Transverse colon (tissue), 4 donors: ENCODE measurements around the gene SYNE2. TPM values are rescaled to one million over a fixed set of nuclear protein-coding genes. Genes with fewer than 3 reads are reported as not detected.
"Not testable (repeated sequence)": the region's sequence is repeated elsewhere in the genome, so short reads cannot be mapped to it uniquely, and the experiment has no call there.

Experiments
- DNase-seq: peaks from one replicate; pipeline ENCODE4 v3.0.0-alpha.2; 2019
- H3K27ac ChIP-seq, 4 donors: fragments of 200-600 bp; sonication (generic); 2 replicates each; pipeline ENCODE4 v1.5.1; 2016 to 2018; ENCODE audit warnings: inconsistent platforms in 4 of 4
- H3K27me3 ChIP-seq: fragments of 200-600 bp; sonication (generic); 2 replicates; pipeline ENCODE4 v1.5.1; 2017; ENCODE audit warnings: inconsistent platforms
- H3K36me3 ChIP-seq, 4 donors: fragments of 200-600 bp; sonication (generic); 2 replicates each; pipeline ENCODE4 v1.5.1; 2017 to 2019; ENCODE audit warnings: inconsistent platforms in 4 of 4
- H3K4me1 ChIP-seq, 4 donors: fragments of 200-600 bp; sonication (generic); 2 replicates each; pipeline ENCODE4 v1.5.1; 2017 to 2020; ENCODE audit warnings: inconsistent platforms in 4 of 4
- H3K4me3 ChIP-seq, 4 donors: fragments of 200-600 bp; sonication (generic); 1 replicate in 1 of 4; 2 replicates in 3 of 4; pipeline versions ENCODE4 v1.5.1 to v1.6.1; 2017 to 2019; ENCODE audit warnings: inconsistent platforms in 4 of 4
- H3K9me3 ChIP-seq, 2 donors: fragments of 200-600 bp; sonication (generic); 2 replicates each; pipeline ENCODE4 v1.5.1; 2017 to 2019; ENCODE audit warnings: inconsistent platforms in 2 of 2
- CTCF ChIP-seq, 5 experiments: fragments of 200-600 bp in 3 of 5; fragments of 450-650 bp in 2 of 5; sonication (generic) in 3 of 5; IDR thresholded peaks; 1 replicate in 2 of 5; 2 replicates in 3 of 5; pipeline ENCODE4 v1.5.1; 2016 to 2017; ENCODE audit warnings: antibody characterized with exemption in 5 of 5, inconsistent platforms in 3 of 5, mild to moderate bottlenecking in 2 of 5, moderate library complexity in 1 of 5
- EP300 ChIP-seq: sonication (generic); formaldehyde crosslinking; IDR thresholded peaks from one replicate; pipeline ENCODE4 v1.6.1; 2017; ENCODE audit warnings: antibody characterized with exemption, low read depth
- POLR2A ChIP-seq: fragments of 450-650 bp; IDR thresholded peaks from one replicate; pipeline ENCODE4 v1.6.1; 2016; ENCODE audit warnings: antibody characterized with exemption, mild to moderate bottlenecking, moderate library complexity
- POLR2AphosphoS5 ChIP-seq, 3 donors: sonication (generic); formaldehyde crosslinking; IDR thresholded peaks; one replicate each; pipeline ENCODE4 v1.6.1; 2016; ENCODE audit warnings: antibody characterized with exemption in 3 of 3
- WGBS, 2 donors: methylation state at CpG; one replicate each; pipeline ENCODE4 v1.1.5; 2018; ENCODE audit warnings: low coverage in 1 of 2; 5-methylcytosine and 5-hydroxymethylcytosine counted together
- in situ Hi-C, 4 donors: fragments of 200-750 bp; cut with MboI; loops; one replicate each; pipeline versions ENCODE4 v1.15.0 to v1.15.1; 2017; ENCODE audit warnings: low sequenced_read_pairs in 3 of 4, low pct_ligation_motif_present in 1 of 4, low pct_unique_long_range_greater_than_20kb in 1 of 4
- intact Hi-C: fragments of 100-400 bp; cut with DNase I; formaldehyde crosslinking; loops from one replicate; pipeline ENCODE4 v1.15.1; 2023; ENCODE audit warnings: low total_unique reads
- total RNA-seq, 4 donors: library from RNA; depleted of rRNA; stranded (reverse); fragments of >200 nt; gene quantifications; one replicate each; pipeline ENCODE4 v1.1.0, GENCODE V29; 2016

SYNE2 gene
- total RNA-seq, 4 donors from 2014 or later, result 242 to 491 (median 304) TPM

DNA sequence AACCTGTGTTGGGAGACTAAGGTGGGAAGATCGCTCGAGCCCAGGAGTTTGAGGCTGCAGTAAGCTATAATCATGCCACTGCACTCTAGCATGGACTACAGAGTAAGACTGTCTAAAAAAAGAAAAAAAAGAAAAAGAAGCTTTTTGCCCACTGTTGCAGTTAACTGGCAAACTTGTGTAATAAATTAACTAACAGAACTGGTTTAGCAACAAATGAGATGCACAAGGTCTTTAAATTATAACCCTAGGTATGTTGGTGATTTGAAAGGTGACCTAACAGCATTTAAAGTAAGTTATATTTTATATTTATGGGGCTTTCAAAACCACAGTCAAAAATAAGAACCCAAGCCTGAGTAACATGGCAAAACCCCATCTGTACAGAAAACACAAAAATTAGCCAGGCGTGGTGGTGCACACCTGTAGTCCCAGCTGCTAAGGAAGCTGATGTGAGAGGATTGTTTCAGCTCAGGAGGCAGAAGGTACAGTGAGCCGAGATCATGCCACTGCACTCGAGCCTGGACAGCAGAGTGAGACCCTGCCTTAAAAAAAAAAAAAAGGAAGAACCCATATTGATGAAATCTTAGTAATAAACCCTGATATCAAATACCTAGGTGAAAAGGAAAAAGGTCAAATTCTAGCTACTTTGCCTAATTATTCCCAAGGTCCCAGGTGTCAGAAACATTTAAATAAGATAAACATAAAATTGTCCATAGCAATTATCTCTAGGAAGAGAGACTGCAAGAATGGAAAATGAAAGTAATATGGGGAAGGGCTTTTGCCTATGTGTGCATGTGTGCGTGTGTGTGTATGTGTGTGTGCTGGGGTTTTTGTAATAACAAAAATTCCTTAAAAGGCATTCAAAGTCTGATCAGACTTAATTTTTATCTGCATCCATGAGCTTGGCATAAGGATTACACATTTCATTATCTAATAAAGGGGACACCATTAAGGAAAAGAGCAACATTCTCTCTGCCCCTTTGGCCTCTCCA, 15.4 kb downstream of the SYNE2 start:
- no peaks in the 10 kb centered on the region for H3K36me3 ChIP-seq
- DNase-seq, result no peak
- in situ Hi-C loops (no loop called here), intact Hi-C loops (no loop called here)
- peak overlapping the region in 3 of 4 donors; percentile 56 to 66 (median 57) for H3K27ac ChIP-seq
- TF ChIP-seq POLR2A, result no peak
- WGBS, 2 donors, result 61% methylated on average over 6 of the region's 6 CpGs
- H3K4me1 ChIP-seq, result peaks cover 10 to 54% (median 34%) of the 10 kb centered on the region in 4 donors
- no peaks in the 10 kb centered on the region for H3K9me3 ChIP-seq
- H3K27me3 ChIP-seq, result no peaks in the 10 kb centered on the region
- no peak overlapping the region for H3K4me3 ChIP-seq

DNA sequence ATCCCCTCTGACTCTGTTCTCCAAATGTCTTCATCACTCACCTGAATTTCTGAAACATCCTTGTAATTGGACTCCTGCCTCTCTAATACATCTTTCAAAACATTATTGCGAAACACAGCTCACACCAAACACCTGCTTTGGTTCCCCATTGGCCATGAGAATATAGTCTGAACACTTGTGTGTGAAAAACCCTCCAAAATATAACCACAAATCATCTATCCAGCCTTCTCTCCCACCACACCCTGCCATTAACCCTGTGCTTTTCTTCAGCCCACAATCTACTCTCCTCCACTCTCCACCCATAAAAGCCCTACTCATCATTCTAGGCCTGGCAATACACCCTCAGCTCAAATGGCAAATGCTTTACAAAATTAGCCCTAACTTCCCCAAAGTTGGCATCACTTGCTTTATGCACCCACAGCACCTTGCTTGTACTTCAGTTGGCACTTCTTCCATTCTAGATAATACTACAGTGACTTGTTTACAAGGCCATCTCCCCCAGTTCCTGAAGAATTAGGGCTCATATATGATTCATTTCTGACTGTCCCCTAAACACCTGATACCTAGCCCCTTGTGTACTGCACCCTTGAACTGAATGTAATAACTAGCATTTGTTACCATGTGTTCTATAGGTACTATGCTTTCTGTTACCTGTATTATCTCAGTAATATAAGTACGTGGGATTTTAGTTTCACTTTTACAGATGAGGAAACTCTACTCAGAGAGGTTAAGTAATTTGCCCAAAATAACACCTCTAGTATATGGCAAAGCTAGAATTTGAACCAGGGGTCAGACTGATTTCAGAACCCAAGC, 17.3 kb downstream of the SYNE2 start:
- 82 to 96% methylated on average over 1 of the region's 2 CpGs for WGBS, 2 donors
- Histone ChIP-seq H3K27ac (peak overlapping the region in 2 of 4 donors; percentile 37 to 59), H3K4me1 (peaks cover 19 to 58% (median 35%) of the 10 kb centered on the region in 4 donors)
- H3K9me3 ChIP-seq, H3K4me3 ChIP-seq, in situ Hi-C loops, DNase-seq, intact Hi-C loops, H3K27me3 ChIP-seq, H3K36me3 ChIP-seq: not testable (repeated sequence)

GRCh38 chr14:63870753-63871037, 17.9 kb downstream of the SYNE2 start:
- 0 to 5% methylated on average over 1 of the region's 1 CpG for WGBS, 2 donors
- peaks cover 24 to 64% (median 41%) of the 10 kb centered on the region in 4 donors for H3K4me1 ChIP-seq
- H3K9me3 ChIP-seq, H3K4me3 ChIP-seq, H3K27me3 ChIP-seq, in situ Hi-C loops, intact Hi-C loops, H3K36me3 ChIP-seq, DNase-seq: not testable (repeated sequence)
- H3K27ac ChIP-seq, result peak overlapping the region in 2 of 4 donors; percentile 9 to 30

DNA sequence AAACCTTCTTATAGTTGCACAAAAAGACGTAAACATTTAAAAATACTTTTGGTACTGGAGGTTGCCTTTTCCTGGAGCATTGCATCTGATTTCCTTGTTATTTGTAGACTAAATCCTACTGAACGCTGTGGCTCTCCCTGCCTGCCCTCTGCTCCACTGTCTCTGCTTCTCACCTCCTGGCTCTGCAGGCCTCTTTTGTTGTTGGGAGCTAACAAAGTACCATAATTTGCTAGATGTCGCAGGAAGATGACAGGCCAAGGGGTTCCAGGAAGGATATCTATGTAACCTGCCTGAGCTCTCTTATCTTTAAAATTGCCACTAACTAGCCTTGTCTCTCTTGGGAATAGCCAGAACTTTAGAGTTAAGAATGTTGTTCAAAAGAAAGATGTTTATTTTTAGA, 21.4 kb downstream of the SYNE2 start:
- 63 to 83% methylated on average over 2 to 3 of the region's 3 CpGs for WGBS, 2 donors
- Histone ChIP-seq H3K4me1 (peaks cover 25 to 59% (median 38%) of the 10 kb centered on the region in 4 donors), H3K36me3 (no peaks in the 10 kb centered on the region), H3K9me3 (no peaks in the 10 kb centered on the region), H3K27me3 (no peaks in the 10 kb centered on the region), H3K4me3 (no peak overlapping the region), H3K27ac (peak overlapping the region; percentile 29 to 52 (median 38))
- TF ChIP-seq POLR2AphosphoS5 (IDR thresholded peaks at IDR 0.05), result no peak
- no peak for TF ChIP-seq POLR2A
- no peak for TF ChIP-seq CTCF (IDR thresholded peaks at IDR 0.05)
- TF ChIP-seq EP300, result no peak
- DNase-seq, result no peak
- in situ Hi-C loops, result no loop called here
- intact Hi-C loops, result no loop called here

DNA sequence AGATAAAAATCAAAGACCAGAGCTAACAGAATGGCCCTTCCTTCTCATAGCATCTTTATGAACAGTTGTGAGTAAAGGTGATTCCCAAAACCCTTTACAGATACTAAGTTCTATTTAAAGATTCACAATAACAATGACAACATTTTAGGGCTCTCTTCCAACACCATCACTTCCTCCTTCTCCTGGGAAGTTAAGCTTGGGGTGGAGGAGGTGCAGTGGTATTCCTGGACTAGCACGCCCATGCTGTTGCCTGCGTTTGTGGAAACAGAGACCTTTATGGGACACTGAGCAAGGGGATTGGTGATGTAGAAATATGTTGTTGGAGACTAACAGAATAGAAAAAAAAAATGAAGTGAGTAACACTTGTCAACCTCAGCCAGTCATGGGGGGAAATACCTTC, 22.5 kb downstream of the SYNE2 start:
- intact Hi-C loops (no loop called here), in situ Hi-C loops (no loop called here)
- no peaks in the 10 kb centered on the region for H3K27me3 ChIP-seq
- DNase-seq, result no peak
- TF ChIP-seq POLR2AphosphoS5 (IDR thresholded peaks at IDR 0.05) (no peak), CTCF (IDR thresholded peaks at IDR 0.05) (no peak), POLR2A (no peak), EP300 (no peak)
- peak overlapping the region in 3 of 4 donors; percentile 5 to 23 (median 22) for H3K27ac ChIP-seq
- H3K4me3 ChIP-seq, result no peak overlapping the region
- H3K4me1 ChIP-seq, result peaks cover 19 to 54% (median 33%) of the 10 kb centered on the region in 4 donors
- no peaks in the 10 kb centered on the region for H3K9me3 ChIP-seq
- H3K36me3 ChIP-seq, result no peaks in the 10 kb centered on the region
- WGBS, 2 donors, result 54 to 59% methylated on average over 2 of the region's 2 CpGs
